ENCODE results near the gene CHM. TPM values are rescaled to one million over a fixed set of nuclear protein-coding genes. Genes with fewer than 3 reads are reported as not detected.
"Not testable (repeated sequence)": the region's sequence is repeated elsewhere in the genome, so short reads cannot be mapped to it uniquely, and the experiment has no call there.

CHM gene
- total and polyA plus RNA-seq, 2 donors (not counting 1 experiment from before 2014, with no cell fraction given) = 13.7 to 25.5 TPM

GRCh38 chrX:85977218-85977617, 70.1 kb downstream of the CHM start:
- Mint-ChIP-seq H3K27ac (peak overlapping the region; percentile 83), H3K9me3 (ENCODE audit: insufficient read depth) (no peaks in the 10 kb centered on the region), H3K27me3 (no peaks in the 10 kb centered on the region), H3K4me1 (peaks cover 8% of the 10 kb centered on the region), H3K4me3 (peak overlapping the region; percentile 57)
- Histone ChIP-seq H3K27ac (ENCODE audit: low read length in 2 of 2) (peak overlapping the region; percentile 7 to 49), H3K9me3 (ENCODE audit: control extremely low read depth in 1 of 3, control insufficient read depth in 2 of 3, insufficient read depth in 1 of 3, low read length in 2 of 3) (no peaks in the 10 kb centered on the region), H3K4me2 (replicated peaks; ENCODE audit: low read depth, low read length, poor library complexity, severe bottlenecking) (peak overlapping the region; percentile 20), H3K79me2 (ENCODE audit: control insufficient read depth, insufficient read depth, low read length) (no peaks in the 10 kb centered on the region), H3K4me1 (ENCODE audit: control insufficient read depth in 2 of 2, insufficient read depth in 2 of 2, low read length in 2 of 2) (no peaks in the 10 kb centered on the region), H3K9ac (ENCODE audit: low read length) (no peak overlapping the region), H3K36me3 (replicated peaks in 1 of 2; ENCODE audit: control extremely low read depth in 1 of 2, control insufficient read depth in 1 of 2, extremely low read depth in 1 of 2, insufficient read depth in 2 of 2, low read length in 1 of 2) (peaks cover 1 to 7% of the 10 kb centered on the region in 2 experiments), H3K4me3 (ENCODE audit: control extremely low read depth in 1 of 5, extremely low read depth in 1 of 5, insufficient read depth in 1 of 5, low read depth in 2 of 5, low read length in 4 of 5) (no peak overlapping the region), H3K27me3 (replicated peaks in 1 of 4; ENCODE audit: control extremely low read depth in 1 of 4, control insufficient read depth in 3 of 4, insufficient read depth in 4 of 4, low read length in 3 of 4) (no peaks in the 10 kb centered on the region), H2AFZ (ENCODE audit: insufficient read depth, low read depth, low read length, poor library complexity, severe bottlenecking) (no peak overlapping the region), H4K20me1 (ENCODE audit: control insufficient read depth, insufficient read depth, low read length, poor library complexity, severe bottlenecking) (no peaks in the 10 kb centered on the region)
- no CpG with 5 or more reads among the region's 3 CpGs for WGBS (ENCODE audit: insufficient coverage)
- intact Hi-C loops (cut with micrococcal nuclease) = no loop called here
- CTCF ChIA-PET = no interaction called here
- TF ChIP-seq EZH2 (IDR thresholded peaks at IDR 0.05; ENCODE audit: borderline replicate concordance, insufficient read depth, low read depth, low read length, poor library complexity, severe bottlenecking) = no peak
- TF ChIP-seq CTCF (IDR thresholded peaks at IDR 0.05) = no peak
- peak; percentile 12 for DNase-seq
- ATAC-seq (ENCODE audit: low read depth) = no peak
- POLR2A ChIA-PET = no interaction called here

- H3K4me1 Mint-ChIP-seq; H3K27me3 Mint-ChIP-seq; H3K9ac ChIP-seq (ENCODE audit: low read length); H3K27me3 ChIP-seq (replicated peaks in 1 of 4; ENCODE audit: control extremely low read depth in 1 of 4, control insufficient read depth in 3 of 4, insufficient read depth in 4 of 4, low read length in 3 of 4); H3K9me3 ChIP-seq (ENCODE audit: control extremely low read depth in 1 of 3, control insufficient read depth in 2 of 3, insufficient read depth in 1 of 3, low read length in 2 of 3); H3K4me1 ChIP-seq (ENCODE audit: control insufficient read depth in 2 of 2, insufficient read depth in 2 of 2, low read length in 2 of 2); H3K27ac ChIP-seq (ENCODE audit: low read length in 2 of 2); H3K27ac Mint-ChIP-seq; H2AFZ ChIP-seq (ENCODE audit: insufficient read depth, low read depth, low read length, poor library complexity, severe bottlenecking); POLR2A ChIA-PET; H3K4me3 ChIP-seq (ENCODE audit: control extremely low read depth in 1 of 5, extremely low read depth in 1 of 5, insufficient read depth in 1 of 5, low read depth in 2 of 5, low read length in 4 of 5); H3K4me3 Mint-ChIP-seq; CTCF ChIA-PET; DNase-seq; intact Hi-C loops (cut with micrococcal nuclease); H3K79me2 ChIP-seq (ENCODE audit: control insufficient read depth, insufficient read depth, low read length); ATAC-seq (ENCODE audit: low read depth); H3K9me3 Mint-ChIP-seq (ENCODE audit: insufficient read depth); H4K20me1 ChIP-seq (ENCODE audit: control insufficient read depth, insufficient read depth, low read length, poor library complexity, severe bottlenecking); H3K4me2 ChIP-seq (replicated peaks; ENCODE audit: low read depth, low read length, poor library complexity, severe bottlenecking); H3K36me3 ChIP-seq (replicated peaks in 1 of 2; ENCODE audit: control extremely low read depth in 1 of 2, control insufficient read depth in 1 of 2, extremely low read depth in 1 of 2, insufficient read depth in 2 of 2, low read length in 1 of 2): not testable (repeated sequence)
- WGBS (ENCODE audit: insufficient coverage) = 83% methylated on average over 1 of the region's 33 CpGs
Measured at GRCh38 chrX:85972351-85972750, 75.0 kb downstream of the CHM start.

Data from B cell (primary cell).